Esophagus squamous epithelium (tissue), 5 donors: ENCODE results near the gene DIAPH3. TPM values are rescaled to one million over a fixed set of nuclear protein-coding genes. Genes with fewer than 3 reads are reported as not detected.

Source experiments
- DNase-seq: peaks from one replicate; lab custom pipeline; 2025; lab: John Stamatoyannopoulos, UW
- H3K27ac ChIP-seq, 4 donors: fragments of 200-600 bp; sonication (generic); one replicate each; pipeline ENCODE4 v1.5.1; 2016 to 2019; ENCODE audit warnings: mild to moderate bottlenecking in 1 of 4
- H3K27me3 ChIP-seq, 4 donors: fragments of 200-600 bp; sonication (generic); 1 replicate in 3 of 4; 2 replicates in 1 of 4; pipeline versions ENCODE4 v1.5.1 to v1.6.0; 2017 to 2021; ENCODE audit warnings: antibody characterized with exemption in 1 of 4
- H3K36me3 ChIP-seq, 3 donors: fragments of 200-600 bp; sonication (generic); one replicate each; pipeline ENCODE4 v1.5.1; 2016 to 2019
- H3K4me1 ChIP-seq, 3 donors: fragments of 200-600 bp; sonication (generic); one replicate each; pipeline ENCODE4 v1.5.1; 2017 to 2019
- H3K4me3 ChIP-seq, 4 donors: fragments of 200-600 bp; sonication (generic); 1 replicate in 3 of 4; 2 replicates in 1 of 4; pipeline ENCODE4 v1.5.1; 2016 to 2019; ENCODE audit warnings: mild to moderate bottlenecking in 2 of 4, moderate library complexity in 1 of 4
- H3K9me3 ChIP-seq, 3 donors: fragments of 200-600 bp; sonication (generic); one replicate each; pipeline ENCODE4 v1.5.1; 2016 to 2019
- CTCF ChIP-seq, 6 experiments: fragments of 450-650 bp in 4 of 6; fragments of 200-600 bp in 2 of 6; sonication (generic) in 2 of 6; IDR thresholded peaks; one replicate each; pipeline ENCODE4 v1.5.1; 2016 to 2019; ENCODE audit warnings: antibody characterized with exemption in 6 of 6, mild to moderate bottlenecking in 4 of 6, moderate library complexity in 4 of 6
- POLR2A ChIP-seq, 4 donors: fragments of 450-650 bp; IDR thresholded peaks; one replicate each; pipeline ENCODE4 v1.6.1; 2017; ENCODE audit warnings: antibody characterized with exemption in 4 of 4, mild to moderate bottlenecking in 4 of 4, moderate library complexity in 3 of 4
- WGBS, 2 donors: methylation state at CpG; one replicate each; pipeline ENCODE4 v1.1.5; 2018; 5-methylcytosine and 5-hydroxymethylcytosine counted together
- intact Hi-C: fragments of 100-400 bp; cut with DNase I; formaldehyde crosslinking; loops from one replicate; pipeline ENCODE4 v1.15.0; 2022
- total RNA-seq, 4 donors: library from RNA; depleted of rRNA; stranded (reverse); fragments of >200 nt; gene quantifications; one replicate each; pipeline ENCODE4 v1.1.0, GENCODE V29; 2016
- donor health status: DM: yes; HTN: yes; CAD: no.

DIAPH3 gene
- total RNA-seq, 4 donors from 2014 or later, result 2.2 to 11.1 (median 4.0) TPM

GRCh38 chr13:59809564-59809963, 354.2 kb downstream of the DIAPH3 start:
- H3K27ac ChIP-seq, result no peak overlapping the region
- H3K4me3 ChIP-seq, result no peak overlapping the region
- TF ChIP-seq CTCF (IDR thresholded peaks at IDR 0.05) (no peak), POLR2A (IDR thresholded peaks at IDR 0.05) (no peak)
- H3K36me3 ChIP-seq, result no peaks in the 10 kb centered on the region
- DNase-seq, result no peak
- WGBS, 2 donors, result 84 to 86% methylated on average over 3 of the region's 3 CpGs
- no peaks in the 10 kb centered on the region for H3K27me3 ChIP-seq
- H3K9me3 ChIP-seq, result no peaks in the 10 kb centered on the region
- no peaks in the 10 kb centered on the region for H3K4me1 ChIP-seq
- intact Hi-C loops, result no loop called here

- Histone ChIP-seq H3K4me3 (no peak overlapping the region), H3K4me1 (no peaks in the 10 kb centered on the region), H3K9me3 (no peaks in the 10 kb centered on the region), H3K27me3 (no peaks in the 10 kb centered on the region), H3K36me3 (no peaks in the 10 kb centered on the region), H3K27ac (no peak overlapping the region)
- no peak for DNase-seq
- intact Hi-C loops, result no loop called here
- TF ChIP-seq CTCF (IDR thresholded peaks at IDR 0.05) (no peak), POLR2A (IDR thresholded peaks at IDR 0.05) (no peak)
These were observed 356.9 kb downstream of the DIAPH3 start for GRCh38 chr13:59806801-59807200.

GRCh38 chr13:59801107-59801880, 362.4 kb downstream of the DIAPH3 start:
- no peak overlapping the region for H3K27ac ChIP-seq
- intact Hi-C loops, result no loop called here
- TF ChIP-seq CTCF (IDR thresholded peaks at IDR 0.05) (no peak), POLR2A (IDR thresholded peaks at IDR 0.05) (no peak)
- no peaks in the 10 kb centered on the region for H3K9me3 ChIP-seq
- H3K4me3 ChIP-seq, result no peak overlapping the region
- H3K4me1 ChIP-seq, result no peaks in the 10 kb centered on the region
- no peak for DNase-seq
- no peaks in the 10 kb centered on the region for H3K27me3 ChIP-seq
- no peaks in the 10 kb centered on the region for H3K36me3 ChIP-seq

GRCh38 chr13:59793107-59793506, 370.6 kb downstream of the DIAPH3 start:
- no peak for TF ChIP-seq CTCF (IDR thresholded peaks at IDR 0.05)
- no peak for TF ChIP-seq POLR2A (IDR thresholded peaks at IDR 0.05)
- Histone ChIP-seq H3K9me3 (no peaks in the 10 kb centered on the region), H3K36me3 (no peaks in the 10 kb centered on the region), H3K4me1 (no peaks in the 10 kb centered on the region), H3K27ac (no peak overlapping the region), H3K4me3 (no peak overlapping the region), H3K27me3 (no peaks in the 10 kb centered on the region)
- 92 to 100% methylated on average over 2 of the region's 2 CpGs for WGBS, 2 donors
- intact Hi-C loops, result no loop called here
- DNase-seq, result no peak

GRCh38 chr13:59790626-59791025, 373.1 kb downstream of the DIAPH3 start:
- DNase-seq, result no peak
- intact Hi-C loops, result no loop called here

More at GRCh38 chr13:59790626-59791025, 373.1 kb downstream of the DIAPH3 start:
- H3K36me3 ChIP-seq, result no peaks in the 10 kb centered on the region
- H3K9me3 ChIP-seq, result no peaks in the 10 kb centered on the region
- no peak overlapping the region for H3K4me3 ChIP-seq
- TF ChIP-seq CTCF (IDR thresholded peaks at IDR 0.05), result no peak
- TF ChIP-seq POLR2A (IDR thresholded peaks at IDR 0.05), result no peak
- no peaks in the 10 kb centered on the region for H3K4me1 ChIP-seq
- no peak overlapping the region for H3K27ac ChIP-seq
- no peaks in the 10 kb centered on the region for H3K27me3 ChIP-seq
- 44 to 51% methylated on average over 2 of the region's 2 CpGs for WGBS, 2 donors
